ENCODE measurements around the gene ARHGAP23.
"Not testable (repeated sequence)": the region's sequence is repeated elsewhere in the genome, so short reads cannot be mapped to it uniquely, and the experiment has no call there.

The ARHGAP23 gene

GRCh38 chr17:38424297-38424972 is 3.8 kb upstream of the ARHGAP23 start:
- DNase-seq = no peak

GRCh38 chr17:38425031-38425430 is 3.2 kb upstream of the ARHGAP23 start:
- DNase-seq = no peak

GRCh38 chr17:38425744-38426143 is 2.5 kb upstream of the ARHGAP23 start:
- no peak for DNase-seq

- DNase-seq = no peak
These were observed 1.8 kb upstream of the ARHGAP23 start for GRCh38 chr17:38426441-38426840.

GRCh38 chr17:38427160-38427949 is 909 bp upstream of the ARHGAP23 start:
- DNase-seq = no peak

- no peak for DNase-seq
These were observed 543 bp downstream of the ARHGAP23 start for GRCh38 chr17:38428643-38429371.

GRCh38 chr17:38429476-38430100 is 1.3 kb downstream of the ARHGAP23 start:
- DNase-seq = no peak

- DNase-seq = no peak
These were observed 2.1 kb downstream of the ARHGAP23 start for GRCh38 chr17:38430316-38430715.

- no peak for DNase-seq
These were observed 2.6 kb downstream of the ARHGAP23 start for GRCh38 chr17:38430822-38431221.

GRCh38 chr17:38431346-38432145 is 3.3 kb downstream of the ARHGAP23 start:
- DNase-seq = no peak

GRCh38 chr17:38434178-38434665 is 6.0 kb downstream of the ARHGAP23 start:
- no peak for DNase-seq

- no peak for DNase-seq
These were observed 7.5 kb downstream of the ARHGAP23 start for GRCh38 chr17:38435795-38436194.

GRCh38 chr17:38436386-38436785 is 8.1 kb downstream of the ARHGAP23 start:
- no peak for DNase-seq

GRCh38 chr17:38437313-38437712 is 9.0 kb downstream of the ARHGAP23 start:
- not testable (repeated sequence) for DNase-seq

GRCh38 chr17:38439436-38439835 is 11.2 kb downstream of the ARHGAP23 start:
- DNase-seq = no peak

- DNase-seq = no peak
These were observed 12.5 kb downstream of the ARHGAP23 start for GRCh38 chr17:38440614-38441397.

- no peak for DNase-seq
These were observed 13.3 kb downstream of the ARHGAP23 start for GRCh38 chr17:38441429-38442061.

GRCh38 chr17:38442548-38442947 is 14.3 kb downstream of the ARHGAP23 start:
- no peak for DNase-seq

GRCh38 chr17:38443356-38444031 is 15.2 kb downstream of the ARHGAP23 start:
- no peak for DNase-seq

- DNase-seq = peak; percentile 41
These were observed 15.9 kb downstream of the ARHGAP23 start for GRCh38 chr17:38444151-38444550.

Measured in NCI-H748 treated with DMSO at 0.1 percent for 48 hours (cell line).